HG02610 (cell line): ENCODE data around the gene MEIOC.
"Not testable (repeated sequence)": the region's sequence is repeated elsewhere in the genome, so short reads cannot be mapped to it uniquely, and the experiment has no call there.

Source experiments
- ATAC-seq: cut with Tn5 transposase; IDR thresholded peaks from one replicate; pipeline ENCODE4 v1.9.1; 2021; ENCODE audit warnings: mild to moderate bottlenecking, moderate library complexity; ENCODE audit not compliant: unreplicated experiment

The MEIOC gene

GRCh38 chr17:44655983-44656710, at the start of gene MEIOC:
TSS of gene MEIOC (plus strand) at chr17:44656468. CDS start at chr17:44656614, 146 bp downstream.
- no peak for ATAC-seq

GRCh38 chr17:44606658-44607057, 49.6 kb upstream of the MEIOC start:
- ATAC-seq, result no peak

GRCh38 chr17:44607836-44608690, 48.2 kb upstream of the MEIOC start:
- ATAC-seq, result no peak

- ATAC-seq, result no peak
These were observed 47.4 kb upstream of the MEIOC start for GRCh38 chr17:44608727-44609435.

- ATAC-seq, result no peak
These were observed 45.9 kb upstream of the MEIOC start for GRCh38 chr17:44610331-44610730.

GRCh38 chr17:44610871-44611270, 45.4 kb upstream of the MEIOC start:
- no peak for ATAC-seq

- ATAC-seq, result no peak
These were observed 41.4 kb upstream of the MEIOC start for GRCh38 chr17:44614862-44615261.

GRCh38 chr17:44618652-44619051, 37.6 kb upstream of the MEIOC start:
- ATAC-seq, result not testable (repeated sequence)

- ATAC-seq, result no peak
These were observed 33.1 kb upstream of the MEIOC start for GRCh38 chr17:44623070-44623725.

- no peak for ATAC-seq
These were observed 28.6 kb upstream of the MEIOC start for GRCh38 chr17:44627513-44628242.

GRCh38 chr17:44628243-44629188, 27.8 kb upstream of the MEIOC start:
- ATAC-seq, result no peak

- no peak for ATAC-seq
These were observed 27.0 kb upstream of the MEIOC start for GRCh38 chr17:44629314-44629713.

GRCh38 chr17:44630703-44631102, 25.6 kb upstream of the MEIOC start:
- ATAC-seq, result no peak

- no peak for ATAC-seq
These were observed 22.3 kb upstream of the MEIOC start for GRCh38 chr17:44633998-44634397.

GRCh38 chr17:44634401-44634800, 21.9 kb upstream of the MEIOC start:
- not testable (repeated sequence) for ATAC-seq

- ATAC-seq, result no peak
These were observed 19.7 kb upstream of the MEIOC start for GRCh38 chr17:44636562-44636961.

GRCh38 chr17:44637066-44637465, 19.2 kb upstream of the MEIOC start:
- ATAC-seq, result no peak

GRCh38 chr17:44642834-44643233, 13.4 kb upstream of the MEIOC start:
- no peak for ATAC-seq

GRCh38 chr17:44645341-44645740, 10.9 kb upstream of the MEIOC start:
- no peak for ATAC-seq
